ENCODE results near the gene COX4I2. TPM values are rescaled to one million over a fixed set of nuclear protein-coding genes. Genes with fewer than 3 reads are reported as not detected.
"Not testable (repeated sequence)": the region's sequence is repeated elsewhere in the genome, so short reads cannot be mapped to it uniquely, and the experiment has no call there.

The COX4I2 gene
- total RNA-seq, 2 experiments from 2014 or later, result not detected

DNA sequence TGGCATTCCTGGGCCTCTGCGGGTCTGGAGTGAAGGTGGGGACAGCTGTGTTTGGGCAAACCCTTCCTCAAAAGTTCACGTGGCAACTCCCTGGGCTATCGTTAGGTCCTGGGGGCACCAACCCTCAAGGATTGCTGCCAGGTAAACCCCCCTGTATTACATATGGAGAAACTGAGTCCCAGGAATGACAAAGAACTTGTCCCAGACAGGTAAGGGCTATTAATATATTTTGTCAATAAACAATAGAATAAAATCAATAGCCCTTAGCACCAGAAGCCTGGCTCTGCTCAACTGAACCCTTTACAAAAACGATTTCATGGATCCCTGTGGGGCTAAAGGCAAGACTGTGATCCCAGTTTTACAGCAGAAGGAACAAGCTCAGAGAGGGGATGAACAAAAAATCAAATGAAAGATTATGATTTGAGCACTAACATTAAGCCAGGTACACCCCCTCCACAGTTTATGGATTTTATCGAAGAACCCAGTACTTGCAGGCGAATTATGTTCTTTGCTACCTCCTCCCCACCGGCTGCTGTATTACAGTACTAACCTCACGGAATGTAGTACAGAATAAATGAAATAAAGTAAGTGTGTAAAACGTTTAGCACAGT is 30.0 kb upstream of the COX4I2 start:
- Mint-ChIP-seq H3K27ac (no peak overlapping the region), H3K4me3 (no peak overlapping the region), H3K4me1 (ENCODE audit: low read depth) (peaks cover 18% of the 10 kb centered on the region), H3K27me3 (peaks cover 47% of the 10 kb centered on the region), H3K36me3 (ENCODE audit: low read depth) (no peaks in the 10 kb centered on the region), H3K9me3 (no peaks in the 10 kb centered on the region)
- ATAC-seq (no peak), DNase-seq (no peak)
- ChIA-PET POLR2A (interaction anchor here (0.9 to 6.1 kb wide), 3 partner anchors 39 to 48 kb away, joined by 3 to 38 read pairs (median 3); no protein-coding TSS in a partner anchor), CTCF (interaction anchor here (1.5 to 19.7 kb wide), 2 partner anchors 44 to 116 kb away, joined by 5 to 1008 read pairs; no protein-coding TSS in a partner anchor)
- TF ChIP-seq, protein P1, sequence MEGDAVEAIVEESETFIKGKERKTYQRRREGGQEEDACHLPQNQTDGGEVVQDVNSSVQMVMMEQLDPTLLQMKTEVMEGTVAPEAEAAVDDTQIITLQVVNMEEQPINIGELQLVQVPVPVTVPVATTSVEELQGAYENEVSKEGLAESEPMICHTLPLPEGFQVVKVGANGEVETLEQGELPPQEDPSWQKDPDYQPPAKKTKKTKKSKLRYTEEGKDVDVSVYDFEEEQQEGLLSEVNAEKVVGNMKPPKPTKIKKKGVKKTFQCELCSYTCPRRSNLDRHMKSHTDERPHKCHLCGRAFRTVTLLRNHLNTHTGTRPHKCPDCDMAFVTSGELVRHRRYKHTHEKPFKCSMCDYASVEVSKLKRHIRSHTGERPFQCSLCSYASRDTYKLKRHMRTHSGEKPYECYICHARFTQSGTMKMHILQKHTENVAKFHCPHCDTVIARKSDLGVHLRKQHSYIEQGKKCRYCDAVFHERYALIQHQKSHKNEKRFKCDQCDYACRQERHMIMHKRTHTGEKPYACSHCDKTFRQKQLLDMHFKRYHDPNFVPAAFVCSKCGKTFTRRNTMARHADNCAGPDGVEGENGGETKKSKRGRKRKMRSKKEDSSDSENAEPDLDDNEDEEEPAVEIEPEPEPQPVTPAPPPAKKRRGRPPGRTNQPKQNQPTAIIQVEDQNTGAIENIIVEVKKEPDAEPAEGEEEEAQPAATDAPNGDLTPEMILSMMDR (IDR thresholded peaks at IDR 0.05), result no peak
- intact Hi-C loops (cut with micrococcal nuclease), result no loop called here

- TF ChIP-seq, protein P1 (IDR thresholded peaks at IDR 0.05), result no peak
- ATAC-seq (no peak), DNase-seq (no peak)
- Mint-ChIP-seq H3K27me3 (peaks cover 46% of the 10 kb centered on the region), H3K4me3 (no peak overlapping the region), H3K4me1 (ENCODE audit: low read depth) (peaks cover 17% of the 10 kb centered on the region), H3K9me3 (no peaks in the 10 kb centered on the region), H3K27ac (no peak overlapping the region), H3K36me3 (ENCODE audit: low read depth) (no peaks in the 10 kb centered on the region)
- POLR2A ChIA-PET, result interaction anchor here (0.5 to 6.1 kb wide), 4 partner anchors 22 to 49 kb away, joined by 3 to 38 read pairs (median 3); no protein-coding TSS in a partner anchor
- intact Hi-C loops (cut with micrococcal nuclease), result no loop called here
- CTCF ChIA-PET, result interaction anchor here (1.5 to 19.7 kb wide), 2 partner anchors 45 to 115 kb away, joined by 5 to 1008 read pairs; no protein-coding TSS in a partner anchor
These were observed 29.3 kb upstream of the COX4I2 start for GRCh38 chr20:31608251-31608945.

DNA sequence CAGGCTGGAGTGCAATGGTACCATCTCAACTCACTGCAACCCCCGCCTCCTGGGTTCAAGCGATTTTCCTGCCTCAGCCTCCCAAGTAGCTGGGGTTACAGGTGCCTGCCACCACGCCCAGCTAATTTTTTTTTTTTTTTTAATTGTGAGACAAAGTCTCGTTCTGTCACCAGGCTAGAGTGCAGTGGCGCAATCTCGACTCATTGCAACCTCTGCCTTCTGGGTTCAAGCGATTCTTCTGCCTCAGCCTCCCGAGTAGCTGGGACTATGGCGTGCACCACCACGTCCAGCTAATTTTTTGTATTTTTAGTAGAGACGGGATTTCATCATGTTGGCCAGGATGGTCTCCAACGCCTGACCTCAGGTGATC is 25.5 kb upstream of the COX4I2 start:
- CTCF ChIA-PET, result interaction anchor here (0.6 to 19.7 kb wide), 58 partner anchors 8 to 267 kb away, joined by 3 to 1008 read pairs (median 6); partner anchors contain the start of genes BCL2L1, ID1 and TPX2
- H3K9me3 Mint-ChIP-seq; H3K4me3 Mint-ChIP-seq; H3K27ac Mint-ChIP-seq; DNase-seq; H3K4me1 Mint-ChIP-seq (ENCODE audit: low read depth); ATAC-seq; H3K36me3 Mint-ChIP-seq (ENCODE audit: low read depth): not testable (repeated sequence)
- peaks cover 16% of the 10 kb centered on the region for H3K27me3 Mint-ChIP-seq
- intact Hi-C loops (cut with micrococcal nuclease), result loop anchor here (2.0 kb wide), 1 partner anchor 39 kb away; no protein-coding TSS in a partner anchor
- POLR2A ChIA-PET, result interaction anchor here (0.5 to 2.3 kb wide), 13 partner anchors 9 to 1147 kb away, joined by 3 to 9 read pairs (median 4); no protein-coding TSS in a partner anchor

DNA sequence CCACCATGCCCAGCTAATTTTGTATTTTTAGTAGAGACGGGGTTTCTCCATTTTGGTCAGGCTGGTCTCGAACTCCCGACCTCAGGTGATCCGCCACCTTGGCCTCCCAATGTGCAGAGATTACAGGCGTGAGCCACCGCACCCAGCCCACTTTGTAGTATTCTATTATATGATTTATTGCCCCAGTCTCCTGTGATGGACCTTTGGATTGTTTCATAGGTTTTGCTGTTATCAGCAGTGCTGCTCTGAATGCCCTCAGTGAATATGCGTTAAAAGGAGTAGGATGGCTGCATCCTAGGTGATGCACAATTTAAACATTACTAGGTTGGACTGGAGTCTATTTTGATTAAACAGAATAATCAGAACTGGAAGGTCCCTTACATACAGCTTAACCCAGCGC is 22.3 kb upstream of the COX4I2 start:
- no peaks in the 10 kb centered on the region for H3K9me3 Mint-ChIP-seq
- no peak overlapping the region for H3K27ac Mint-ChIP-seq
- no peaks in the 10 kb centered on the region for H3K36me3 Mint-ChIP-seq (ENCODE audit: low read depth)
- no peak for ATAC-seq
- intact Hi-C loops (cut with micrococcal nuclease), result no loop called here
- H3K4me3 Mint-ChIP-seq, result no peak overlapping the region
- TF ChIP-seq, protein P1 (IDR thresholded peaks at IDR 0.05), result no peak
- ChIA-PET CTCF (interaction anchor here (0.9 to 4.7 kb wide), 3 partner anchors 19 to 55 kb away, joined by 4 to 35 read pairs (median 4); no protein-coding TSS in a partner anchor), POLR2A (no interaction called here)
- peaks cover 5% of the 10 kb centered on the region for H3K4me1 Mint-ChIP-seq (ENCODE audit: low read depth)
- DNase-seq, result no peak
- H3K27me3 Mint-ChIP-seq, result peaks cover 5% of the 10 kb centered on the region

GRCh38 chr20:31617432-31618104 is 20.1 kb upstream of the COX4I2 start:
- ChIA-PET CTCF (interaction anchor here (1.0 to 4.7 kb wide), 4 partner anchors 17 to 60 kb away, joined by 3 to 35 read pairs (median 5); no protein-coding TSS in a partner anchor), POLR2A (interaction anchor here (1.5 kb wide), 1 partner anchor 12 kb away, joined by 3 read pairs; the partner anchor contains the start of gene ID1)
- H3K9me3 Mint-ChIP-seq, result no peaks in the 10 kb centered on the region
- no peak overlapping the region for H3K4me3 Mint-ChIP-seq
- TF ChIP-seq, protein P1 (IDR thresholded peaks at IDR 0.05), result no peak
- H3K36me3 Mint-ChIP-seq (ENCODE audit: low read depth), result no peaks in the 10 kb centered on the region
- peaks cover 5% of the 10 kb centered on the region for H3K4me1 Mint-ChIP-seq (ENCODE audit: low read depth)
- H3K27me3 Mint-ChIP-seq, result peaks cover 1% of the 10 kb centered on the region
- DNase-seq (no peak), ATAC-seq (no peak)
- intact Hi-C loops (cut with micrococcal nuclease), result no loop called here
- H3K27ac Mint-ChIP-seq, result no peak overlapping the region

All from activated CD8-positive, alpha-beta T cell treated with anti-CD3 and anti-CD28 coated beads for 36 hours (primary cell).